Activated CD8-positive, alpha-beta memory T cell treated with anti-CD3 and anti-CD28 coated beads, Interleukin-2, amount 50 U/mL, for 1 hour (primary cell): ENCODE data around the gene WRNIP1.
"Not testable (repeated sequence)": the region's sequence is repeated elsewhere in the genome, so short reads cannot be mapped to it uniquely, and the experiment has no call there.

Source experiments
- DNase-seq: peaks from one replicate; pipeline ENCODE4 v3.0.0-alpha.2; 2020; ENCODE audit errors: extremely low read depth

The WRNIP1 gene

DNA sequence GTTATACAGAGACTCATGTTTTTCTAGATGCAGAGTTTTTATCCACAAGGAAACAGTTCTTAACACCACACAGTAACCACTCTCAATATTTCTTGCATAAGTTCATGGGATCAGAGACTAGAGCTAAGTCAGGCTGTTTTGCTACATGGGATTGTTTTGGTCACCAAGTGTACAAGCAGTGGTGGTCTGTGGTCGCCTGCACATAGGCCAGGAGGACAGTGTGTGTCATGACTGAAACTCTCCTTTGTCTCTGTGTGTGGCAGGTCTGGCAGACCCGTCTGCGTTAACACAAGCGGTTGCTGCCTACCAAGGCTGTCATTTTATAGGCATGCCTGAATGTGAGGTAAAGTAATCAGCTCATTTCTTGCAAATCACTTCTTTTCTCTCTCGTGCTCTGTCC is 18.9 kb downstream of the WRNIP1 start:
- DNase-seq: no peak

DNA sequence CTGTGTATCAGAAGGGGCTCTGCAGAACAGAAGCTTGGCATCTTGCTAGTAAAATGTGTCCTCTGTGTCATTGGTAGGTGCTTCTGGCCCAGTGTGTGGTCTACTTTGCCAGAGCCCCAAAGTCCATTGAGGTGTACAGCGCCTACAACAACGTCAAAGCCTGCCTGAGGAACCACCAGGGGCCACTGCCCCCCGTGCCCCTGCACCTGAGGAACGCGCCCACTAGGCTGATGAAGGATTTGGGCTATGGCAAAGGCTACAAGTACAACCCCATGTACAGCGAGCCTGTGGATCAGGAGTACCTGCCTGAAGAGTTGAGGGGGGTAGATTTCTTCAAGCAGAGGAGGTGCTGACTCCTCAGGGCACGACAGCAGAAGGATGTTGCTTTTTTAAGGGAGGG is 19.7 kb downstream of the WRNIP1 start:
- no peak for DNase-seq

DNA sequence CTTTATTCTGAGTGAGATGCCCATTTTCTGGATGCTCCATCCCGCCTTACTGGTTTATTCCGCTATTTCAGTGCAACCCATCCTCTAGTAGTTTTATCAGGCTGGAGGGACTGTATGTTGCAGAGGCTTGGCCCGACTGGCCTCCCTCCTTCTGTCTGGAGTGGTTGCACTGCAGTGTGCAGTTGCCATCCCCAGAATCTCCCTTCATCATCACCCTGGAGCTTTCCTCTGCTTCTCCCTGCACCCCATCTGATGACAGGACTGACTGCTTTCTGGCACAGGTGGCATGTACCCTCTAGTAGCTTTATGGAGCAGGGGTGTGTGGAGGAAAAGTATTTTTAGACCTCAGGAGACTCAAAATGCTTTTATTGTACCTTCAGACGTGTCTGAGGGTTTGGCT is 21.1 kb downstream of the WRNIP1 start:
- no peak for DNase-seq

DNA sequence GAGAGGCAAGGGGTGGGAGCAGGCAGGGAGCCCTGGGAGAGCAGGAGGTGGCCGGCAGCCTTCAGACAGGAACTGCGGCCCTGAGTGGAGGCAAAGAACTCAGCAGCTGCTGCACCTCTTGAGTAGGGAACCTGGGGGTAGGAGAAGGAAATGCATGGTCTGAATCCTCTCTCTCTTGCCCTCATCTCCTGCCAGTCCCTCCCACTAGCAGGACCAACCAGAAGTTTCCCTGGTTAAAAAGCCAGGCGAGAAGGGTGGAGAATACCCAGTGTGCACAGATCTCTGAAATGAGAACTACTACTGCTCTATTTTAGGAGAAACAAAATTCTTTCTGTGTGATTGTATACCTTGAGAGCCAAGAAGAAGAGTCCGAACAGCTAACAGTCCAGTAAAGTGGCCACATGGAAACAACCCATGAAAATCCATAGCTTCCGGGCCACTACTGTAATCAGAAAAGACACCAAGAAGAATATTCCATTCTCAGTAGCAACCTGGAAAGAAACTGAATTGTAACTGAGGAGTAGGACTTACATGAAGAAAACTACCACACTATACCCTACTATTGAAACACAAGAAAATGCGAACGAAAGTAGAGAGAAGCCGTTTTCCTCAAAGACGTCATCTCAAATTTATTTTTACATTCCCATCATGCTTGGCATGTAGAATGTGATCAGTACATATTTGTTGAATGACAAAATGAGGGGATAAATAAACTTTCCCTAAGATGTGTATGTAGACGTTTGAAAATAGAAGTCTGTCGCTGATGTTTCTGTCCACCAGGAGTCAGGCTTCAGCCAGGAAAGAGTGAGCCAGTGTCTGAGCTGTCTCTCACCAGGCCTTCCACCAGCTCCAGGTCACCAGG is 25.6 kb downstream of the WRNIP1 start:
- DNase-seq: no peak

GRCh38 chr6:2791450-2791974 is 26.3 kb downstream of the WRNIP1 start:
- DNase-seq: no peak

DNA sequence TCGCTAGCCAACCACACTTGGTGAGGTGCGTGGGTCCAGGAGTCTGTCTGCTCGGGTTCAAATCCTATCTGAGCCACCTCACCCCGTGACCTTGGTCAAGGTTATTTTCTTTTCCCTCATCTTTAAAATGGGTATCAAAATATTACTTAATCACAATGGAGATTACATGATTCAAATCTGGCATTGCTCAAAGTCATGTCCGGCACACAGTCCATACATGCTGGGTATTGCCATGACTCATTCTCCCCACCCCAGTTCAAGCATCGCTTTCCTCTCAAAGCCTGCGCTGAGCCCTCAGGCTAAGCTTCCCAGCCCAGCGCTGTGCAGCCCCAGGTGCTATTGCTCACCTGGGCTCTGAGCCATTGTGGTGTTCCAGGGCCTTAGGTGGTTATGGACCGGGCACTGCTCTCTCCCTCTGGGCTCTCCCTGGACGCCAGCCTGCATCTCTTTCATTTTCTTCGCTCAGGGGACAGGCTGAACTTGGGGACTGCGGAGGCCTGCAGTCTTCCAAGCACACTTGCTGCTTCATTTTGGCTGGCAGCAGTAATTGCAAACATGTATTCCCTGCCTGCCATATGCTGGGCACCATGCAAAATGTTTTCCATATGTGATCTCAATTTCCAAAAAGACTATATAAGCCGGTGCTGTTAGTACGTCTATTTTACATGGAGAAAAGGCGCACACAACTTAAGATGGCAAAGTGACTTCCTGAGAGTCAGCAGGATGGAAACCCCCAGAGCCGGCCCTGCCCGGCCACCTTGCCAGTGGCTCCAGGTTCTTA is 27.3 kb downstream of the WRNIP1 start:
- no peak for DNase-seq

DNA sequence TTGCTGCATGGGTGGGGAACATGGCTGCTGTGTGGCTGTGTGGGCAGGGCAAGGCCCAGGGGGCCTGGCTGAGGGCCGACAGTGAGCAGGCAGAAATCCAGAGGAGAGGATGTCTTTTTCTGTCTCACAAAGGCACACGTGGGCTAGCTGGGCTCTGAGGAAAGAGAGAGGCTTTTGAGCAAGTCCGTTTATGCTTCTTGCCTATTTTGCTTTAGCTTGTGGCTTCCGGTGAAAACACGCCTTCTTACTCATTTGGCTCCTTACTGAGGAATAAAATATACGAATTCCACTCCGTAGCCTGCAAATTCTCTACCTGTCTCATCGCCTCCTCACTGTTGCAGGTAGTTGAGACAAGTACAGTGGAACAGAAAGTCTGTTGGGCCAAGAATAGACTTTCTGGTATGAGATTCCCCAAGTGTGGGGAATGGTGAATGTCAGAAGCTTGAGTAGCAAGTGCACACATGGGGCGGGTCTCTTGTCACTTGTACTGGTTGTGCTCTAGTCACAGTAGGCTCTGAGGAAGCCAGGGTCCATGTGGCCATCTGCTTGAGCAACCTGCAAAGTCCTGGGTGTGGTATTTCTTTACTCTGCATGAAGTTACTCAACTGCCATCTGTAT is 28.4 kb downstream of the WRNIP1 start:
- DNase-seq: no peak

DNA sequence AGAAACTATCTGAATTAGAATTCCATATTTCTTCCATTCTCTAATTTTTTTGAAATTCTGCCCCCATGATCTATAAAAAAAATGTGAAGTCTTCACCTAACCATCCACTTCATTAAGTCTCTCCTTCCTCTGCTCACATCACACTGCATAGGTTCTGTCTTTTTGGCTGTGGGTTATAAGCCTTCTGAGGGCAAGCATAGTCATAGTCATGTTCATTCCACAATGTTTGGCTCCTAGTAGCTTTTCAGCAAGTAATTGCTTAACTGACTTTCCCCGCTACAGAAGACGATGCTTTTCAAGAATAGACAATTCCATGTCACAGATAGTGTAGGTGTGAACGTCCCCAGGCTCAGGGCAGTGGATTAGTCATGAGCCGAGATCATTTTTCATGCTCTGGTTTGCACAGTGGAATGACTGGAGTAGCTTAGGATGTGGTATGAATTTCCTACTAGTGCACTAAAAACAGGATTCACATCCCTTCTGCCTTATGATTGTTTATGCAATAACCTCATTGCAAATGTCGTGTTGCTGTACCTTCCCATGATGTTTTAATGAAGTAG is 29.1 kb downstream of the WRNIP1 start:
- DNase-seq: no peak

DNA sequence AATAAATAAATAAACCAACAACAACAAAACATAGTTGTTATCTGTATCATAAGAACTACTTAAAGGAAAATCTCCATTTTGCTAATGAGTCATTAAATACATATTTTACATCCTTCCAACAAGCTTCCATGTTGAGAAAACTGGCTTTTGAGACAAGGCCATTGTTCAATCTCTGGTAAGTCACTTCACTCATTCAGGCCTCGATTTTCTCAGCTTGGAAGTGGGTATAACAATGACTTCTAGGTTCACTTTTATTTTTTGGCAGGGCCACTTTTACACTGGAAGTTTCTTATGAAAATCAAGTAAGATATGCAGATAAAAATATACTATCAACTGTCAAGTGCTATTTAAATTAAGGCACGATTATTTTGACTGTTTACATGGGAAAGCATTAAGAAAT is 30.0 kb downstream of the WRNIP1 start:
- no peak for DNase-seq

GRCh38 chr6:2795956-2796355 is 30.8 kb downstream of the WRNIP1 start:
- no peak for DNase-seq

- no peak for DNase-seq
Observed at GRCh38 chr6:2796861-2797260, 31.7 kb downstream of the WRNIP1 start.

- no peak for DNase-seq
Observed at GRCh38 chr6:2797564-2798031, 32.4 kb downstream of the WRNIP1 start.

DNA sequence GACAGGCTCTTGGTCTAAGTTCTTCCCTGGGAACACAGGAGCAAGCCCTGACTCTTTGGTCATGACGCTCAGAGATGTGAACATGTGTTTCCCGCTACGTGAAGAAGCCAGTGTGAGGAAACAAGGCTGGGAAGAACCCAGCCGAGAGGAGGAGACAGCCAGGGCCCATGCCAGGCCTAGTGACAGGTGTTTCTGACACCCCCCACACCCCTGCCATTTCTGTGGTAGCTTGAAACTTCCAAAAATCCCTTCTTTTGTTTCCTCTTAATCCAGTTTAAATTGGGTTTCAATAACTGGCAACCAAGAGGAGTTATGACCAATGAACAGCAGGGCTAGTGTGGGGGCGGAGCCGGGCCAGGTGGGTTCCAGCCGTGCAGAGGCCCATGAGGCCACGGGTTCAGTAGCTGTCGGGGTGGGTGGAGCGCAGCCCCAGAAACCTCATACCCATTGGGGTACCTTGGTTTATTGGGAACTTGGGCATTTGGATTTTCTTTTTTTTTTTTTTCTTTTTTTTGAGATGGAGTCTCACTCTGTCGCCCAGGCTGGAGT is 33.5 kb downstream of the WRNIP1 start:
- no peak for DNase-seq

DNA sequence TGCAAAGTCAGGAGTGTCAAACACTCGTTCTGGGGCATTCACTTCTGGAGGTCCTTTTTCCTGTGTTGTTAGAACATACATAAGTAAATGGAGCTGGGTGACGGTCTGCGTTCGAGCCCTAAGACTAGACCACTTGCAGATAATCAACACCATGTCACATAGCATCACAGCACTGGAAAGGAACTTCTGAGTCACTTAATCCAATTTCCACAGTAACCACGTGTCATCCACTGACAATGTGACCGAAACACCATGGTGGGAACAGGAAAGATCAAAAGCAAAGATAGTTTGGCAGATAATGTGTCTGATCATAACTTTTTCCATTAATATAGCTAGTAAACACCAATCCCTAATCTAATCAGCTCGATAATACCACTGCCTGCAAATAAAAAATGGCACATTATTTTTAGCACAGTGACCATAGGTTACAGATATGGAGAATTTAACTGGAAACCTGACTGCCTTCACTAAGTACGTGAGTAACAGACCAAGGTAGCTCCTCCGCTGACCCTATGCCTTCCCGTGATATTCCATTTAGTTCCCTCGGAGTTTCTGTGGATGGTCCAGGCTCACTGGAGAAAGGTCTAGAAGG is 34.8 kb downstream of the WRNIP1 start:
- no peak for DNase-seq

DNA sequence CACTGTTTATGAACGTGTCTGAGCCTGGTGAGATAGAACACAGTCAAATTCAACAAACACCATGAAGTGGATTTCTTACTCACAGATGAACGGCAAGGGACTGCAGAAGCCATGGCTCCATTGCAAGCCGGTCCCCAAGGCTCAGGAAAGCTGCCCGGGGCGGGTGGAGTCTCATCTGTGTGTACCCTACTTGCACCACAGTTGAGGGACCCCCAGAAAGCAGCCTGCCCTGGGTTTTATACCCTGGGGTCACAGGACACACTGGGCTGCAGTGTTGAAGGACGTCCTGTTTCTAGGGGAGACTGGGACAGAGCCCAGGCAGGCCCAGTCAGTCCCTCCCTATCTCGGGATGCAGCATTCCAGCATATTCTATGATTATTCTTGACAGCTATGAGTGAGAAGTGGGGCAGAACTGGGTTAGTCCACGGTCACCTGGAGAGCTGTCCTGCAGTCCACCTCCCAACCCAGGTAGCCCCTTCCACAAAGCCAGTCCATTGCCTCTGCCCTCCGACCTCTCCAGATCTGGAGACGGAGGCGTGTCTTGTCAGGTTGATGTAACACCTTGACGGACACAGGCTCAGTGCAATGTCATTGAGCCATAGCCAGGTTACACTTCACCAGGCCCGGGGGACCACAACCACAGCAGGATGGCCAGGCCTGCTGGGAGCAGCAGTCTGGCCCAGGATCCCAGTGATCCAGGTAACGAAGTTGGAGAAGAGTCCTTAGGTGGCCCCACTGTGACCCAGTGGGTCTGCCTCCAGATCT is 35.5 kb downstream of the WRNIP1 start:
- no peak for DNase-seq

DNA sequence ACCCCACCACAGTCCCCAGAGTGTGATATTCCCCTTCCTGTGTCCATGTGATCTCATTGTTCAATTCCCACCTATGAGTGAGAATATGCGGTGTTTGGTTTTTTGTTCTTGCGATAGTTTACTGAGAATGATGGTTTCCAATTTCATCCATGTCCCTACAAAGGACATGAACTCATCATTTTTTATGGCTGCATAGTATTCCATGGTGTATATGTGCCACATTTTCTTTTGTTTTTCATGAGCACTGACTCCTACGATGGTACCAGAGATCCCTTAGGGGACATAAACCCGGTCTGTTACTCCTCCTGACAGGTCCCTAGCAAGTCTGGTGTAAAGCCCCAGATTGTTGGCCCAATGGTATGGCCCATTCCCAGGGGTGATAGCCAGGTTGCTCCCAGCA is 36.5 kb downstream of the WRNIP1 start:
- DNase-seq: not testable (repeated sequence)

DNA sequence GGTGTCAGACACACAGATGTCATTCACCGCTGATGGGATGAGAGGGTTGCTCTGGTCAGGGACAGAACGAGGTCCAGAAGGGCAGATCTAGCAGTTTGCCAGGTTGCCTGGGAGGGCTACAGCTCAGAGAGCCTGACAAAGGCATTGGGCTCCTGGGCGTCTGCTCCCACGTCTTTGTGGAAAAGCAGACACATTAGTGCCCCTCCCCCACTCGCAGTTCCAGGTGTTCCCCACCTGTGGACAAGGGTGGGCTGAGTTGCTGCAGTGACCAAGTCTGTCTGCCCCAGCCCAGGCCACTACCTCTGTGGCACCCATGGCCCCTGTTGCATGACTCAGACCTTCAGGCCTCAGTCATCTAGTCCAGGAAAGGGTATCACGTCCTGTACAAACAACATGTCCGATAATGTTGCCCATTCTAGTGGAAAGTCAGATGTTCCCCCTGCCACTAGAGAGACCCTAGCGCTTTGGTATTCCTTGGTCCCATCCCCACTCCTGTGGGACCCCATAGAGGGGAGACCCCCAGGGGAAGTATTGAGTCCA is 37.4 kb downstream of the WRNIP1 start:
- DNase-seq: no peak

- DNase-seq: no peak
Observed at GRCh38 chr6:2803731-2804429, 38.7 kb downstream of the WRNIP1 start.

- DNase-seq: no peak
Observed at GRCh38 chr6:2804516-2804915, 39.3 kb downstream of the WRNIP1 start.

DNA sequence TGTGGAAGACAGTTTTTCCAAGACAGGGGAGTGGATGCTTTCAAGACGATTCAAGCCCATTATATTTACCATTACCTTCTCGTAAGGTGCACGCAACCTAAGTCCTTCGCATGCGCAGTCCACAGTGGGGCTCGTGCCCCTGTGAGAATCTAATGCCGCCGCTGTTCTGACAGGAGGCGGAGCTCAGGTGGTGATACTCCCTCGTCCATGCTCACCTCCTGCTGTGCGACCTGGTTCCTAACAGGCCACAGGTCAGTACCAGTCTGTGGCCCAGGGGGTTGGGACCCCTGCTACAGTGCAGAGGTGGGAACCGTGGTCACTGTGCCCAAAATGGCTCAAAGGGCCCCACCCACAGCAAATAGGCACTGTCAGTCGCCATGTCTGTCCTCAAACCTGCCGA is 39.8 kb downstream of the WRNIP1 start:
- no peak for DNase-seq
